Lower leg skin (tissue), 4 donors: ENCODE results near the gene HEATR9. TPM values are rescaled to one million over a fixed set of nuclear protein-coding genes. Genes with fewer than 3 reads are reported as not detected.

Experiments used
- DNase-seq, 2 donors: peaks; one replicate each; pipeline ENCODE4 v3.0.0-alpha.2; 2019; ENCODE audit warnings: low spot score in 2 of 2
- H3K4me3 ChIP-seq: fragments of 200-600 bp; sonication (generic); 2 replicates; pipeline ENCODE4 v1.5.1; 2017; ENCODE audit warnings: mild to moderate bottlenecking, low read depth; ENCODE audit not compliant: poor library complexity, severe bottlenecking
- POLR2A ChIP-seq, 2 donors: fragments of 450-650 bp; IDR thresholded peaks; one replicate each; pipeline ENCODE4 v1.6.1; 2016 to 2017; ENCODE audit warnings: antibody characterized with exemption in 2 of 2, mild to moderate bottlenecking in 1 of 2, moderate library complexity in 1 of 2
- WGBS, 2 donors: methylation state at CpG; one replicate each; pipeline ENCODE4 v1.1.5; 2018; 5-methylcytosine and 5-hydroxymethylcytosine counted together
- intact Hi-C: fragments of 100-400 bp; cut with DNase I; formaldehyde crosslinking; loops from one replicate; pipeline ENCODE4 v1.15.0; 2023; ENCODE audit warnings: low total_unique reads
- total RNA-seq, 4 donors: library from RNA; depleted of rRNA; stranded (reverse); fragments of >200 nt; gene quantifications; one replicate each; pipeline ENCODE4 v1.1.0, GENCODE V29; 2016
- TF ChIP-seq, protein P1 (sequence below), 3 donors: fragments of 450-650 bp; IDR thresholded peaks; one replicate each; pipeline ENCODE4 v1.5.1; 2016; ENCODE audit warnings: antibody characterized with exemption in 3 of 3, mild to moderate bottlenecking in 3 of 3, moderate library complexity in 2 of 3

HEATR9 gene
- total RNA-seq, 4 donors from 2014 or later: not detected

DNA sequence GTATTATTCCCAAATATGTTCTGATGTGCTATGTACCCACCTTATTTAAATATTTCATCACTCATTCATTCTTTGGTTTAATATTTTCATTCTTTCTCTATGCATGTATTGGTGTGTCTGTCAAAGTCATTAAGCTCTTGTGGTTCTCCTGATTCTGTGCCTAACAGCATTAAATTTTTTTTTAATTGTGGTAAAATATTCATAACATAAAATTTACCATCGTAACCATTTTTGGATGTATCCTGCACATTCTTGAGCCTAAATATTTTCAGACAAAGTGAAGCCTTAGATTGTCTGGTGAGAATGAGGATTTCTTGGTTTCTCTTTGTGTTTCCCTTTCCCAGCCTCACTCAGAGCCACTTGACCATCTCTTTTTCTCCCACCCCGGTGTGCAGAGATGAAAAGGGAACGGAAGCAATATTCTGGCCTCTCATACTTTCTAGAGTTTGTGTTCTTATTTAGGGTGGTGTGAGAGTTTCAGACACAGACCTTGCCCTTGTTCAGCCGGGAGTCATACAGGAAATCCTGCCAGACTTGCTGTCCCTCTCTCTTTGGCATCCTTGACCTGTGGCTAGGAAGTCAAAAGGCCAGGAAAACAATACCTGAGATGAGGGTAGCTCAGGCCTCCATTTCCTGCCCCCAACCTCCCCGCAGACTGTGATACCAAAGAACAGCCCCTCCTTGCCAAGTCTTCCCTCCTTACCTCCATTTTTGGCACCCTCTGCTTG, 6.5 kb upstream of the HEATR9 start:
- intact Hi-C loops: loop anchor here (2.0 kb wide), 1 partner anchor 30 kb away; no protein-coding TSS in a partner anchor
- DNase-seq: no peak
- 64 to 66% methylated on average over 5 of the region's 5 CpGs for WGBS, 2 donors
- TF ChIP-seq, protein P1, sequence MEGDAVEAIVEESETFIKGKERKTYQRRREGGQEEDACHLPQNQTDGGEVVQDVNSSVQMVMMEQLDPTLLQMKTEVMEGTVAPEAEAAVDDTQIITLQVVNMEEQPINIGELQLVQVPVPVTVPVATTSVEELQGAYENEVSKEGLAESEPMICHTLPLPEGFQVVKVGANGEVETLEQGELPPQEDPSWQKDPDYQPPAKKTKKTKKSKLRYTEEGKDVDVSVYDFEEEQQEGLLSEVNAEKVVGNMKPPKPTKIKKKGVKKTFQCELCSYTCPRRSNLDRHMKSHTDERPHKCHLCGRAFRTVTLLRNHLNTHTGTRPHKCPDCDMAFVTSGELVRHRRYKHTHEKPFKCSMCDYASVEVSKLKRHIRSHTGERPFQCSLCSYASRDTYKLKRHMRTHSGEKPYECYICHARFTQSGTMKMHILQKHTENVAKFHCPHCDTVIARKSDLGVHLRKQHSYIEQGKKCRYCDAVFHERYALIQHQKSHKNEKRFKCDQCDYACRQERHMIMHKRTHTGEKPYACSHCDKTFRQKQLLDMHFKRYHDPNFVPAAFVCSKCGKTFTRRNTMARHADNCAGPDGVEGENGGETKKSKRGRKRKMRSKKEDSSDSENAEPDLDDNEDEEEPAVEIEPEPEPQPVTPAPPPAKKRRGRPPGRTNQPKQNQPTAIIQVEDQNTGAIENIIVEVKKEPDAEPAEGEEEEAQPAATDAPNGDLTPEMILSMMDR (IDR thresholded peaks at IDR 0.05): no peak
- TF ChIP-seq POLR2A (IDR thresholded peaks at IDR 0.05): no peak
- no peak overlapping the region for H3K4me3 ChIP-seq

DNA sequence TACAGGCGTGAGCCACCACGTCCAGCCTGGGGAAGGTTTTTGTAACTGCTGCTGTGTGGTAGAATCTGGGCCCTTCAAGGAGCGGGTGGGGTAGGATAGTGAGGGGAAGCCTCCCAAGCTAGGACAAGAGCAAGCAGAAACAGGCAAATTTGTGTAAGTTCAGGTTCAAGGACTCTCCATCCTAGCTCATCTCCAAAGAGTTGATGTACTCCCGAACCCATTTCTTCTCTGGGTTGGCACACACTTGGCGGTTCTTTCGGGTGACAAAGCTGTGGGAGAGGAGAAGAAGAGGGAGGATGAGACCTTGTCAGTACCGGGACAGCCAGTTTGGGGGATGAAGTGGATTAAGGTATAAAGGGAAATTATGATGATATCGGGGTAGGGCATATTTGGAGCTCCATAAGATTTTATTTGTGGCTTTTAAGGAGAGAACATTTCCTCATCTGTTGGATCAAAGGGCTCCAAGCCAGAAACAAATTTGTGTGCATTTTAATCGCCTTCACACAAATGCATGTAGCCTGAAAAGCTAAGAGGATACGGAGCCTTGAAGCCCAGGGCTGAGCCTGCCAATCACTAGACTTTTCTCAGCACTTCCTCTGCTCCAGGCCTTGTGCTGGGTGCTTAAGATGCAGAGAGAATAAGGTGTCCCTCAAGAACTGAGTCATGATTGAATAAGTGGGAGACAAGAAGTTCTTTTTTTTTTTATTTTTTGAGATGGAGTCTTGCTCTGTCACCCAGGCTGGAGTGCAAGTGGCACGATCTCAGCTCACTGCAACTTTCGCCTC, 3.7 kb upstream of the HEATR9 start:
- intact Hi-C loops: no loop called here
- 91 to 93% methylated on average over 12 of the region's 12 CpGs for WGBS, 2 donors
- TF ChIP-seq, protein P1 (IDR thresholded peaks at IDR 0.05): no peak
- no peak for TF ChIP-seq POLR2A (IDR thresholded peaks at IDR 0.05)
- no peak overlapping the region for H3K4me3 ChIP-seq
- no peak for DNase-seq

DNA sequence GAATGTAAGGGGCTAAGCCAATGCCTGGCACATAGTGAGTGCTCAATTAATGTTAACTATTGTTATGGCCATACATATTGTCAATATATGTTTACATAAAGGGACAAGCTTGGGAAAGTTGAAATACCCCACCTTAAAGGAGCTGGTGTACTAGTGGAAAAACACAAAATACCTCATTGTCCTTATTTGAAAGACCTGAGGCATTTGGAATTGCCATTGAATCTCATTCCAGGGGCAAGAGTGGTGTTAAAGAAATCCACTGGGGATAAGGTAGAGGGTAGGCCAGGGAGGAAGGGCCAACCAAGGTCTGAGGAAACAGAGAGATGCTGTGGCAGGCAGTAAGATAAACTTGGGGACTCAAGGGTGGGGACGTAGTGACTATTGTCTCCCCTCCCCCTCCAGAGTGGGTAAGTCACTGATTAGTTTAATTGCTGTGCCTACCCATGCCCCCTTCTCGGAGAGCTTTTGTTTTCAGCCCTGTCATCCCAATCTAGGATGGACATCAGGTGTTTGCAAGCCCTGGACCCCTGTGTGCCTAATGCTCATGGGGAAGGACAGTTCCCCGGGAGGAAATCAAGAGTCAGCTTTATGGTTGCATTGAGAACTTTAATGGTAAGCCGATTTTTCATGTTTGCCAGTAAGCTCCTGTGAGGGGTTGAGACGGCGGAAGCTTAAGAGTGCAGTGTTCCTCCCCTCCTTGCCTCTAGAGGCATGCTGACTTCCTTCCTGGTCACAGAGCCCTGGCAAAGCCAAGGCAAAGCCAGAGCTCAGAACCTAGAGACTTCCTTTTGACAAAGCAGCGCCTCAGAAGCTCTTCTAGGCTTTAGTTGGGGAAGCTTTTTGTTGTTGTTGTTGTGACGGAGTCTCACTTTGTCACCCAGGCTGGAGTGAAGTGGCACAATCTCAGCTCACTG, 2.5 kb upstream of the HEATR9 start:
- H3K4me3 ChIP-seq: no peak overlapping the region
- TF ChIP-seq, protein P1 (IDR thresholded peaks at IDR 0.05): no peak
- TF ChIP-seq POLR2A (IDR thresholded peaks at IDR 0.05): no peak
- DNase-seq: no peak
- WGBS, 2 donors: 75 to 85% methylated on average over 8 of the region's 8 CpGs
- intact Hi-C loops: no loop called here

DNA sequence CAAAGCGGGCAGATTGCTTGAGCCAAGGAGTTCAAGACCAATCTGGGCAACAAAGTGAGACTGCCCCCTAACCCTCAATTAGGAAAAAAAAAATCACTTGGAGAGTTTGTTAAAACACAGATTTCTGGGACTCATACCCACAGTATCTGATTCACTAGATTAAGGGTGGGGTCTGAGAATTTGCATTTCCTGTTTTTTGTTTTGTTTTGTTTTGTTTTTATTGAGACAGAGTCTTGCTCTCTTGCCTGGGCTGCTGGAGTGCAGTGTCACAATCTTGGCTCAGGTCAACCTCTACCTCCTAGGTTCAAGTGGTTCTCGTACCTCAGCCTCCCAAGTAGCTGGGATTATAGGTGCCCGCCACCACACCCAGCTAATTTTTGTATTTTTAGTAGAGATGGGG, 1.1 kb downstream of the HEATR9 start:
- no peak overlapping the region for H3K4me3 ChIP-seq
- TF ChIP-seq POLR2A (IDR thresholded peaks at IDR 0.05): no peak
- TF ChIP-seq, protein P1 (IDR thresholded peaks at IDR 0.05): no peak
- WGBS, 2 donors: 98 to 100% methylated on average over 3 of the region's 3 CpGs
- no peak for DNase-seq
- intact Hi-C loops: no loop called here

DNA sequence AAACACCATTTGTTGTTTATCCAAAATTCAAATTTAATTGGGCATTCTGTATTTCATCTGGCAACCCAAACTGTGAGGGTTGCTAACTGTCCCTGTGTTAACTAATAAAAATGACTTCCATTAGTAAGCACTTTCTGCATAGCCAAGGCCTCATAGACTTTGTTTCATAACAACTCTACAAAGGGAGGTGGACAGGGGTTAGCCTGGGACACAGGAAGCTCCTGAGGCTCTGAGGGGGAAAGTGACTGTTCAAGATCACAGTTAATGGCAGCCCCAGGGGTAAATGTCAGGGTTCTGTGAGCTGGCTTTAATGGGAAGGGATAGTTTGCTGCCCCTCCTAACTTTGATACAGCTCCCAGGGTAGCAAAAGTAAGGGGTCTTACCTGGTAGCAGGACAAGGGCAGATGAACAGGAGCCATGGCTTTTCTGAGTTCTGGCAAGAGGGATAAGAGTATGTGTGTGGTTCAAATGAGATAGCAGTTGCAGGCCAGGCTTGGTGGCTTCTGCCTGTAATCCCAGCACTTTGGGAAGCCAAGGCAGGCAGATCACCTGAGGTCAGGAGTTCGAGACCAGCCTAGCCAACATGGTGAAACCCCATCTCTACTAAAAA, 2.2 kb downstream of the HEATR9 start:
- H3K4me3 ChIP-seq: no peak overlapping the region
- DNase-seq: no peak
- intact Hi-C loops: no loop called here
- WGBS, 2 donors: 92 to 100% methylated on average over 1 of the region's 1 CpG
- TF ChIP-seq, protein P1 (IDR thresholded peaks at IDR 0.05): no peak
- TF ChIP-seq POLR2A (IDR thresholded peaks at IDR 0.05): no peak
